HG03175 (cell line): ENCODE results near the gene TNK2.
"Not testable (repeated sequence)": the region's sequence is repeated elsewhere in the genome, so short reads cannot be mapped to it uniquely, and the experiment has no call there.

ENCODE experiments used
- ATAC-seq: cut with Tn5 transposase; IDR thresholded peaks from one replicate; pipeline ENCODE4 v1.9.1; 2021; ENCODE audit warnings: mild to moderate bottlenecking, moderate library complexity; ENCODE audit not compliant: unreplicated experiment

The TNK2 gene

DNA sequence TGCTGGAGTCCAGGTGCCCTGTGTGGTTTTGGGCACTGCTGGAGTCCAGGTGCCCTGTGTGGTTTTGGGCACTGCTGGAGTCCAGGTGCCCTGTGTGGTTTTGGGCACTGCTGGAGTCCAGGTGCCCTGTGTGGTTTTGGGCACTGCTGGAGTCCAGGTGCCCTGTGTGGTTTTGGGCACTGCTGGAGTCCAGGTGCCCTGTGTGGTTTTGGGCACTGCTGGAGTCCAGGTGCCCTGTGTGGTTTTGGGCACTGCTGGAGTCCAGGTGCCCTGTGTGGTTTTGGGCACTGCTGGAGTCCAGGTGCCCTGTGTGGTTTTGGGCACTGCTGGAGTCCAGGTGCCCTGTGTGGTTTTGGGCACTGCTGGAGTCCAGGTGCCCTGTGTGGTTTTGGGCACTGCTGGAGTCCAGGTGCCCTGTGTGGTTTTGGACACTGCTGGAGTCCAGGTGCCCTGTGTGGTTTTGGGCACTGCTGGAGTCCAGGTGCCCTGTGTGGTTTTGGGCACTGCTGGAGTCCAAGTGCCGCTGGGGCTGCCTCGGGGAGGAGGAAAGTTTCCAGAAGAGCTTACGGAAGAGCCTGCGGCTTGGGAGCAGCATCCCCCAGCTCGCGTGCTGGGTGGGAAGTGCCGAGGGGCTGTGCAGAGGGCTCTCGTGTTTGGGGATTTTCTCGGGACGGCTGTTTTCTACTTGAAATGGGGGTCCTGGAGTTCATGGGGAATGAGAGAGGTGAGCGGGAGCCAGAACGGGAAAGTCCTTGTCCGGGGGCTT, 83.7 kb downstream of the TNK2 start:
- not testable (repeated sequence) for ATAC-seq

DNA sequence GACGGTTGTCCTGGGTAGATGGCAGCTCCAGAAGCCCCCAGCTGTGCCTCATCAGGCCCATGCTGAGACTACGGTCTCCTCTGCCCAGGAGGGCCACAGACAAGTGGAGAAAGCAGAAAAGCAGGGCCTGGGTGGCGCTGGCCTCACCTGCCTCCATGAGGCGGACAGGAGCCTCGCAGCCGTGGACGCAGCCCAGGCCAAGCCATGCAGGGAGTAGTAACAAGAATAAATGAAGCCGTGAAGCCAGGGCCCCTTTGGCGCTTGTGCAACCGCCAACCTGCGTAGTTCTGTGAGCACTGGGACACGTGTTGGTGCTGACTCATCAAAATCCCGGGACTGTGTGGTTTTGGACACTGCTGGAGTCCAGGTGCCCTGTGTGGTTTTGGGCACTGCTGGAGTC, 84.4 kb downstream of the TNK2 start:
- ATAC-seq, result no peak

DNA sequence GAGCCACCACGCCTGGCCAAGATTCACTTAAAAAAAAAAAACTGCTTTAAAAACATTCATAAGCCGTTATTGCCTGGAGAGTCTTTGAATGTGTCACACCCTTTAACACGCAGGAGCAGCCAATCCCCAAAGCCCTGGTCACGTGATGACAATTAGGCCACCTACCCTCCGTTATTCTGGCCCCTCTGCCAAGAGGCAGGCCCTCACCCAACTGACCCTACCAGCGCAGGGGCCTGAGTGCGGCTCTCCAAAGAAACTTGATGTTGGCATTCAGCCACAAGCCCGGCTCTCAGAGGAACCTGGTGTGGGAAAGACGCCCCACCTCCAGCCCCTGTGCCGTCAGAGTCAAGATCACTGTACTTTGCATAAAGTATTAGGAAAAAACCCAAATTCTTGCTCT, 85.1 kb downstream of the TNK2 start:
- no peak for ATAC-seq

DNA sequence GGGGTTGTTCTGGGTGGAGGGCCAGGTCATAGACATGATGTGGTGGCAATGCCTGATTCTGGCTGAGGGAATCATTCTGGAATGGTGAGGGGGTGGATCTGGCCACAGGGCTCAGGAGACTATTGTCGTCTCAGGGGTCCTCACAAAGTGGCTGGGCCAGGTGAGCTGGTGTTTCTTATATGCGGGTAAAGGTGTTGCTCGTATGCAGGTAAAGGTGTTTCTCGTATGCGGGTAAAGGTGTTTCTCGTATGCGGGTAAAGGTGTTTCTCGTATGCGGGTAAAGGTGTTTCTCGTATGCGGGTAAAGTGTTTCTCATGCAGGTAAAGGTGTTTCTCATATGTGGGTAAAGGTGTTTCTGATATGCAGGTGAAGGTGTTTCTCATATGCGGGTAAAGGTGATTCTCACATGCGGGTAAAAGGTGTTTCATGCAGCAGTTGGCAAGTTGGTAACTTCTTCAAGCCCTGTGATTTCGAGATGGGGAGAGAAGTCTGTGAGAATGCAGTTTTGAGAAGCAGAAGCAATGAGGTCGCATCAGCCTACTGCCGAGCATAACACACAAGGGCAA, 86.1 kb downstream of the TNK2 start:
- ATAC-seq, result no peak

DNA sequence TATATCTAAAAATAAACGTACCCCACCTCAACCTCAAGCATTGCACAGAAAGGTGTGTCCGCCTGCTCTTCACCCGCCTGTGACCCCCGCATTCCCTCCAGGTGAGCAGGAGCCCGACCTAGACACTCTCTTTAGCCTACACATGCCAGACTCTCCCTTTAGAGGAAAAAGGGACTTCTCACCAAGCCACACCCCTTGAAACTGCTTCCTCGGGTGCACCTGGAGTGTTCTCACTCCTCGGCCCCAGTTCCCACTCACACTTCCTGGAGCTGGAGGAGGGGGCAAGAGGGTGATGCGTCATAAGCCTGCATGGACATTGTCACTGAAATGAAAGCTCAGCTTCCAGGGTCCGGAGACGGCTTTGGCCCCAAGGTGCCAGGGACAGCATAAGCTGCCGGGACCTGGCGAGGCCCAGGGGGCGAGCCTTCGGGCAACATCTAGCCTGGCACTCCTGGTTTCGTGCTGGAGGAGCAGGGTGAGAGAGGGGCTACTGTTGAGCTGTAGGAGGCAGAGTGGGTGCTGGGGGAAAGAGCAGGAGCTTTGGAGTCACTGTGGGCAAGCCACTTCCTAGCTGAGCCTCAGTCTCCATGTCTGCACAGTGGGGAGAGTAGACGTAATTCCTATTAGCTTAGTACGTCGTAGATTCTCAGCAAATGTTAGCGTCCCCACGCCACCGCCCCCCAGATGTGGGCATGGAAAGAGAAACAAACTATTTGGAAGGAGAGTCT, 86.8 kb downstream of the TNK2 start:
- ATAC-seq, result no peak

DNA sequence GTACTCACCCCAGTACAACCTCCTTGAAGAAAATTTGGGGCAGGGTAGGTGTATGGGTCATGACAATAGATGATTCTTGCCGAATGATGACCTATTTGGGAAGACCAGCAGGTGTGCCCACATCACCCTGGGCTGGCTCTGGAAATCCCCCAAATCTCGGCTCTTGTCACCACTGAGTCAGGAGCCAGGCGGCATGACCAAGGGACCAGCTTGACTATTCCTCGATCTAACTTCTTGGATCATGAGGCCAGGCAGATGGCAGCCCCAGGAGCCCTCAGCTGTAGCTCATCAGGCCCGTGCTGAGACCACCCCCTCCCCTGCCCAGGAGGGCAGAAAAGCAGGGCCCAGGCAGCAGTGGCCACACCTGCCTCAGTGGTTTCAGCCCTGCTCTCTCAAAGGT, 87.5 kb downstream of the TNK2 start:
- ATAC-seq, result no peak

DNA sequence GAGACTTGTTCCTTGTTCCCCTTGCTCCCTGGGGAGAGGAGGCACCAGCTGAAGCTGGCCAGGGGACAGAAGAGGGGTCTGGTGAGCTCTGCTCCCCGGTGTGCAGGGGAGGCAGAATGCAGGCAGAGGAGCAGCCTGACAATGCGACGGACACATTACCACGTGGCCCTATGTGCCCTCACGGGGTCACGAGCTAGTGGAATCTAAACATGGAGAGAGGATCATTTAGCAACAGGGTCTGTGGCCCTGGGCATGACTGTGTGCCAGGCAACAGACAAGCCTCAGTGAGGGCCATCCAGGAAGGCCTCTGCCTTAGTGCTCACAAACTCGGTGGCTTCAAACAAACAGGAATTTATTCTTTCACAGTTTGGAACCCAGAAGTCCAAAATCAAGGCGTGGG, 88.2 kb downstream of the TNK2 start:
- ATAC-seq, result no peak

DNA sequence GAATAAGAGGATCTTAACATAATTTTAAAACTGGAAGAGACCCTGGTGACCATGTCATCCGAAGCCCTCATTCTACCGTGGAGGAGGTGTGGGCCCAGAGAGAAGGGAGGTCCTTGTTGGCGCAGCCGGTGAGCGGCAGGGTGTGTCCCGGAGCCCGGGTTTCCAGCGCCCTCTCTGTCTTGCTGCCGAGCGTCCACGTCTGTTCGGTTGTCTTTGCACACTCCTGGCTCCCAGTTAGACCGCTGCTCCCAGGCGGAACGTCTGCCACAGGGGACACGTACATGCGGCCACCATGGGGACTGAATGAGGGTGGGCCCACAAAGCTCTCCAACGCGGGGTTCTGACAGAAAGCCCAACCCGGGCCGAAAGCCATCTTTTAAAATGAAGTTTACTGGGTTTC, 90.0 kb downstream of the TNK2 start:
- ATAC-seq, result no peak

DNA sequence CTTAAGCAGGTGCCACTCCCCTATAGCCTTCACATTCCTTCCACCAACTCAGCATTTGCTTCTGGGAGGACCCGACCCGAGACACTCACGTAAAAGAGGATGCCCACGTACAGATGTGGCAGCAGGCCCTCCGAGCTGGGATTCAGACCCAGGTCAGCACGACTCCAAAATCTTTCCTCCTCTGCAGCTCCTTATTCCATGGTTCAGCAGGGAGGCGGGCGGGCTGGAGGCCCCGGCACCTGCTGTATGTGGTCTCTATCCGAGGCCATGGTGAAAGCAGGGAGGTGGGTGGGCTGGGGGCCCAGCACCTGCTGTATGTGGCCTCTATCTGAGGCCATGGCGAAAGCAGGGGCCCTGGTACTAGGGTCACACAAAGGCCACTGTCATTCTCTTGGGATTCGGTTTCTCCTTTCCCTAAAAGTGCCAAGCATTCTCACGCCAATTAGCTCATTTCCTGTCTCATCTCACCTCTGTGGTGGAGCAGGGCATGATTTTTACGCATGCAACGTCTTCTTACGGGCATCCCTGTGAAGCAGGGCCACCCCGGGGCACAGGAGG, 90.7 kb downstream of the TNK2 start:
- ATAC-seq, result no peak

DNA sequence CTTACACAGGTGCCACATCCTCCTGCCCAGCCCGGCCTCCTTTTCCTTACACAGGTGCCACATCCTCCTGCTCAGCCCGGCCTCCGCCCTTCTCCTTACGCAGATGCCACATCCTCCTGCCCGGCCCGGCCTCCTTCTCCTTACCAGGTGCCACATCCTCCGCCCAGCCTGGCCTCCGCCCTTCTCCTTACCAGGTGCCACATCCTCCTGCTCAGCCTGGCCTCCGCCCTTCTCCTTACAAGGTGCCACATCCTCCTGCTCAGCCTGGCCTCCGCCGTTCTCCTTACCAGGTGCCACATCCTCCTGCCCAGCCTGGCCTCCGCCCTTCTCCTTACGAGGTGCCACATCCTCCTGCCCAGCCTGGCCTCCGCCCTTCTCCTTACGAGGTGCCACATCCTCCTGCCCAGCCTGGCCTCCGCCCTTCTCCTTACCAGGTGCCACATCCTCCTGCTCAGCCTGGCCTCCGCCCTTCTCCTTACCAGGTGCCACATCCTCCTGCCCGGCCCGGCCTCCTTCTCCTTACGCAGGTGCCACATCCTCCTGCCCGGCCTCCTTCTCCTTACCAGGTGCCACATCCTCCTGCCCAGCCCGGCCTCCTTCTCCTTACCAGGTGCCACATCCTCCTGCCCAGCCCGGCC, 92.0 kb downstream of the TNK2 start:
- ATAC-seq, result not testable (repeated sequence)

DNA sequence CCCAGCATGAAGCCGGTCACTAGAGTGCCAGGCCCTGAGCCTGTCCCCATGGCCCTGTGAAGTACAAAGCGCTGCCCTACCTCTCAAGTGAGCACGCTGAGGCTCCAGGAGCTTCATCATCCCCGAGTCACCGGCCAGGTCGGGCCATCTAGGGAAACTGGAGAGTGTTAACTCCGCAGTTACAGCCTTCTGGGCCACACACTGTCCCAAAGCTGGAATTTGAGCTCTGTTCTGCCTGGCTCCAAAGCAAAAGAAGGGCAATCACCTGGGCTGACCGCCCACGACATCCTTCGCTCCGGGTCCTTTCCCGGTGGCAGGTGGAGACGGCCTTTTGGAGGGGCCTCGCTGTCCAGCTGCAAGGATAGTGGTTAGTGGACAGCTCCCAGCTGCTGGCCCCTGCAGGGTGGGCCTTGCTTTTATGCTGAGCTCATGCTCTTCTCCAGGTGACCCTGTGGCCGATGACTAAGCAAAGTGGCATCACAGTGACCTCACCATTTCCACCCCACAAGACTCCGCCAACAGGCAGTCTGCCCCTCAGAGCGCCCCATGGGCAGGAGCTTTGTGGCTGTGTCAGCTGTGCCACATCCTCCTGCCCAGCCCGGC, 93.1 kb downstream of the TNK2 start:
- no peak for ATAC-seq

DNA sequence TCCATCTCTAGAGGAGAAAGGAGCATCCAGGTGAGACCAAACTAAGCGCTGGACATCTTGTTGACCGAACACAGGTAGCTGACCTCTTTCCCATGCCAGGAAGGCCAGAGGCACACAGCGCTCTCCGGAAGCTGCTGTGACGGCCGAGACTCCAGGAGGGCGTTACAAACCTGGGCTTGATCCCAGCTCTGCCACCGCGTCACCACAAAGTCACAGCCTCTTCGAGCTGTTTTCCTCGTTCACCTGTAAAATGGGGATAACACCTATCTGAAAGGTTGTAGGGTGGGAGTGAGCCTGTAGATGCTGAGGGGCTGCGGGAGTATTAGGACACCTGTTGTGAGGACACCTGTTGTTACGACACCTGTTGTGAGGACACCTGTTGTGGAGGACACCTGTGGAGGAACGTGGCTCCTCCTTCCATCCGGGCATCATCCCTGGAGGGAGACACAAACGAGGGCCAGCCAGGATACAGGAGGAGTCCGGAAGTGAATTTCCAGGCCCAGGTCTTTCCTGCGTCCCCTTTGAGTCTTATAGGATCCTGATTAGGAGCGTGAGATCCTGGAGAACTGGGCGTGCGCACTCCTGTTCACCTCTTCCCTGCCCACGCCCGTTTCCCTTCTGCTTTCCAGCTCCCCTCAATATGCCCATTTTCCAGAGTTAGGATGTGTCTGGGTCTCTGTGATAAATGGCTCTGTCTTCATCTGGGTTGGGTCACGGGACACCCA, 94.3 kb downstream of the TNK2 start:
- no peak for ATAC-seq
